ENCODE results near the gene FIGN. TPM values are rescaled to one million over a fixed set of nuclear protein-coding genes. Genes with fewer than 3 reads are reported as not detected.

The FIGN gene
- total RNA-seq, 1 experiment from 2014 or later = 14.6 TPM

DNA sequence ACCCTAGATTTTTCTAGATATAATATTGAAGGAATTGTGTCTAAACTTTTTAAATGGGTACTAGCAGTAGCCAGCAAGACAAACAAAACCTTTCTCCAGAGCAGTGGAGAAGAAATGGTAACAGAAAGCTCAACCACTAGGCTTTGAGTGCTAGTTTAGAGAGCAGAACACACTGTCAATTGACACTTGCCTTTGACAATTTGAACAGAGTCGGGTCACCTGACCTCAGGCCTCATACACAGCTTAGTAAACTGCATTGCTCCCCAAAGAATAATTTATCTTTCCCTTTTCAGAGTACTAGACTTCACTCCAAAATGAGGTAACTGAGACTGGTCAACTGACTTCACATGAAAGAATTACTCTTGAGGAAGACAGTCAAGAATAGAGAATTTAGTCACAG lies 48.6 kb downstream of the FIGN start:
- no peak for DNase-seq
- no peak overlapping the region for H4K91ac ChIP-seq (ENCODE audit: insufficient read length, low read depth, low read length)
- no peak overlapping the region for H4K8ac ChIP-seq (replicated peaks; ENCODE audit: insufficient read length, low read depth, low read length)
- no peaks in the 10 kb centered on the region for H3K27me3 ChIP-seq (ENCODE audit: insufficient read depth, low read length)
- H3K4me1 ChIP-seq (ENCODE audit: insufficient read depth, low read length) = no peaks in the 10 kb centered on the region
- no peak overlapping the region for H3K4ac ChIP-seq (ENCODE audit: low read depth, low read length)
- no peaks in the 10 kb centered on the region for H3K27me3 Mint-ChIP-seq (ENCODE audit: low read depth)
- H3K36me3 Mint-ChIP-seq (ENCODE audit: insufficient read depth in 1 of 3, low read depth in 3 of 3) = no peaks in the 10 kb centered on the region
- no peaks in the 10 kb centered on the region; the same call in 1 of the 2 replicates for H3K79me2 ChIP-seq (ENCODE audit: insufficient read depth, low read length)
- H4K5ac ChIP-seq (ENCODE audit: insufficient read length, low read depth, low read length) = no peak overlapping the region
- H3K23me2 ChIP-seq (ENCODE audit: insufficient read length, low read depth, low read length, poor library complexity, severe bottlenecking) = no peaks in the 10 kb centered on the region
- H3K27ac ChIP-seq (ENCODE audit: insufficient read length, low read depth, low read length) = no peak overlapping the region
- no peak overlapping the region for H2AK5ac ChIP-seq (ENCODE audit: insufficient read length, low read length)
- no peaks in the 10 kb centered on the region for H3K9me3 Mint-ChIP-seq
- H2BK12ac ChIP-seq (ENCODE audit: insufficient read length, low read depth, low read length) = no peak overlapping the region
- no peaks in the 10 kb centered on the region for H3K9me3 ChIP-seq (ENCODE audit: control insufficient read depth, low read depth, low read length)
- H3K4me3 Mint-ChIP-seq = no peak overlapping the region
- H3K9ac ChIP-seq (ENCODE audit: extremely low read depth, insufficient read length, low read length) = no peak overlapping the region
- H2BK5ac ChIP-seq (ENCODE audit: insufficient read length, low read length) = no peak overlapping the region
- peaks cover 9 to 13% of the 10 kb centered on the region in 2 experiments; a peak in 3 of 4 replicates for H3K4me1 Mint-ChIP-seq
- H3K23ac ChIP-seq (ENCODE audit: insufficient read length, low read depth, low read length) = no peak overlapping the region
- H3K4me2 ChIP-seq (ENCODE audit: insufficient read depth, insufficient read length, low read length) = no peak overlapping the region
- no peak overlapping the region for H2BK20ac ChIP-seq (ENCODE audit: low read depth, low read length, poor library complexity, severe bottlenecking)
- no CpG with 5 or more reads among the region's 1 CpG for WGBS (ENCODE audit: extremely low coverage, insufficient read length, low lambda C conversion rate)
- H2BK15ac ChIP-seq (ENCODE audit: low read depth, low read length) = no peak overlapping the region
- no peaks in the 10 kb centered on the region for H3K79me1 ChIP-seq (ENCODE audit: insufficient read depth, low read depth, low read length, poor library complexity, severe bottlenecking)
- no peaks in the 10 kb centered on the region for H4K20me1 ChIP-seq (ENCODE audit: control insufficient read depth, insufficient read depth, insufficient read length)
- no peak overlapping the region for H3T11ph ChIP-seq (ENCODE audit: low read length)
- H3K56ac ChIP-seq (ENCODE audit: insufficient read length, low read depth, low read length) = no peak overlapping the region
- no peak overlapping the region for H3K14ac ChIP-seq (ENCODE audit: insufficient read depth, low read length)
- H2BK120ac ChIP-seq (ENCODE audit: low read depth, low read length, poor library complexity, severe bottlenecking) = no peak overlapping the region
- H3K27ac Mint-ChIP-seq = no peak overlapping the region
- no peak overlapping the region for H2AFZ ChIP-seq (ENCODE audit: low read length)
- TF ChIP-seq, protein P1, sequence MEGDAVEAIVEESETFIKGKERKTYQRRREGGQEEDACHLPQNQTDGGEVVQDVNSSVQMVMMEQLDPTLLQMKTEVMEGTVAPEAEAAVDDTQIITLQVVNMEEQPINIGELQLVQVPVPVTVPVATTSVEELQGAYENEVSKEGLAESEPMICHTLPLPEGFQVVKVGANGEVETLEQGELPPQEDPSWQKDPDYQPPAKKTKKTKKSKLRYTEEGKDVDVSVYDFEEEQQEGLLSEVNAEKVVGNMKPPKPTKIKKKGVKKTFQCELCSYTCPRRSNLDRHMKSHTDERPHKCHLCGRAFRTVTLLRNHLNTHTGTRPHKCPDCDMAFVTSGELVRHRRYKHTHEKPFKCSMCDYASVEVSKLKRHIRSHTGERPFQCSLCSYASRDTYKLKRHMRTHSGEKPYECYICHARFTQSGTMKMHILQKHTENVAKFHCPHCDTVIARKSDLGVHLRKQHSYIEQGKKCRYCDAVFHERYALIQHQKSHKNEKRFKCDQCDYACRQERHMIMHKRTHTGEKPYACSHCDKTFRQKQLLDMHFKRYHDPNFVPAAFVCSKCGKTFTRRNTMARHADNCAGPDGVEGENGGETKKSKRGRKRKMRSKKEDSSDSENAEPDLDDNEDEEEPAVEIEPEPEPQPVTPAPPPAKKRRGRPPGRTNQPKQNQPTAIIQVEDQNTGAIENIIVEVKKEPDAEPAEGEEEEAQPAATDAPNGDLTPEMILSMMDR (conservative IDR thresholded peaks at IDR 0.05) = no peak
- H3K18ac ChIP-seq (ENCODE audit: insufficient read length, low read depth, low read length) = no peak overlapping the region

Data from H9 (cell line).